HepG2 (cell line): Measurements from ENCODE around the gene CYB561. TPM values are rescaled to one million over a fixed set of nuclear protein-coding genes. Genes with fewer than 3 reads are reported as not detected.

Source experiments
- ARNT ChIP-seq: fragments of 450-650 bp; IDR thresholded peaks from 2 replicates; pipeline ENCODE4 v1.6.1; 2017
- CC2D1A ChIP-seq: sonication (generic); formaldehyde crosslinking; IDR thresholded peaks from 2 replicates; pipeline ENCODE4 v1.8.1; 2023; ENCODE audit warnings: mild to moderate bottlenecking, missing genetic modification reagents
- ETV5 ChIP-seq: IDR thresholded peaks from 2 replicates; pipeline ENCODE4 v1.6.1; 2018; ENCODE audit warnings: missing biosample characterization, missing genetic modification reagents, inconsistent platforms, borderline replicate concordance
- FOXJ3 ChIP-seq: sonication (generic); formaldehyde crosslinking; IDR thresholded peaks from 2 replicates; pipeline ENCODE4 v1.4.0; 2020; ENCODE audit warnings: missing genetic modification reagents, mild to moderate bottlenecking, borderline replicate concordance
- GLI4 ChIP-seq: sonication (generic); formaldehyde crosslinking; IDR thresholded peaks from 2 replicates; pipeline ENCODE4 v1.5.1; 2020; ENCODE audit warnings: missing genetic modification reagents, mild to moderate bottlenecking, moderate library complexity, borderline replicate concordance
- IRF2 ChIP-seq: IDR thresholded peaks from 2 replicates; pipeline ENCODE4 v1.6.1; 2018; ENCODE audit warnings: missing genetic modification reagents, missing compliant biosample characterization
- MAZ ChIP-seq, 2 experiments: sonication (generic) in 1 of 2; formaldehyde crosslinking in 1 of 2; IDR thresholded peaks; 2 replicates each; pipeline versions ENCODE4 v1.5.0 to v1.6.1; 2012 to 2020; ENCODE audit warnings: low read depth in 2 of 2, mild to moderate bottlenecking in 2 of 2, borderline replicate concordance in 1 of 2, improper control_type of control experiment in 1 of 2, low read length in 1 of 2, missing genetic modification reagents in 1 of 2, moderate library complexity in 1 of 2
- PAX8 ChIP-seq: sonication (generic); formaldehyde crosslinking; IDR thresholded peaks from 2 replicates; pipeline ENCODE4 v1.8.0; 2022; ENCODE audit warnings: mild to moderate bottlenecking, missing genetic modification reagents, borderline replicate concordance
- PLRG1 ChIP-seq: fragments of 450-650 bp; conservative IDR thresholded peaks from 2 replicates; pipeline ENCODE4 v1.6.1; 2016
- RFX5 ChIP-seq: IDR thresholded peaks from 2 replicates; pipeline ENCODE4 v1.6.1; 2011; ENCODE audit warnings: low read depth, low read length, improper control_type of control experiment
- SRSF4 ChIP-seq: fragments of 200-400 bp; formaldehyde crosslinking; IDR thresholded peaks from one replicate; pipeline ENCODE4 v1.6.1; 2018; ENCODE audit warnings: mild to moderate bottlenecking, low read depth, low read length, moderate library complexity; ENCODE audit not compliant: poor library complexity, severe bottlenecking
- TBL1XR1 ChIP-seq: fragments of 150-350 bp; IDR thresholded peaks from 2 replicates; pipeline ENCODE4 v1.6.1; 2014; ENCODE audit warnings: borderline replicate concordance, low read length; ENCODE audit not compliant: partially characterized antibody
- TEF ChIP-seq: sonication (generic); formaldehyde crosslinking; IDR thresholded peaks from 2 replicates; pipeline ENCODE4 v1.5.0; 2020; ENCODE audit warnings: missing genetic modification reagents
- ZBTB14 ChIP-seq: sonication (generic); formaldehyde crosslinking; IDR thresholded peaks from 2 replicates; pipeline ENCODE4 v1.4.0; 2020; ENCODE audit warnings: missing genetic modification reagents
- ZNF280D ChIP-seq: sonication (generic); formaldehyde crosslinking; IDR thresholded peaks from 2 replicates; pipeline ENCODE4 v1.5.1; 2020; ENCODE audit warnings: mild to moderate bottlenecking, missing genetic modification reagents
- ZNF550 ChIP-seq: sonication (generic); formaldehyde crosslinking; IDR thresholded peaks from 2 replicates; pipeline ENCODE4 v1.4.0; 2020; ENCODE audit warnings: mild to moderate bottlenecking, missing genetic modification reagents, borderline replicate concordance
- ZNF572 ChIP-seq: sonication (generic); formaldehyde crosslinking; IDR thresholded peaks from 2 replicates; pipeline ENCODE4 v1.5.1; 2020; ENCODE audit warnings: mild to moderate bottlenecking, missing genetic modification reagents
- polyA plus RNA-seq, 8 experiments: library from polyadenylated mRNA; depleted of rRNA in 3 of 8; stranded (reverse) in 7 of 8; unstranded in 1 of 8; fragments of >200 nt; fragmentation: Illumina TruSeq in 4 of 8; extraction: Trizol in 4 of 8; gene quantifications; 2 replicates each; pipeline versions ENCODE4 v1.2.1 to v1.2.3, GENCODE V29; 2011 to 2016; ENCODE audit warnings: low read depth in 4 of 8, missing spikeins in 1 of 8, mixed read lengths in 1 of 8; ENCODE audit not compliant: insufficient read depth in 1 of 8
- total RNA-seq, 5 experiments: library from RNA; depleted of rRNA; stranded (reverse); fragments of >200 nt; fragmentation: Illumina TruSeq; extraction: Trizol; gene quantifications; 2 replicates each; pipeline ENCODE4 v1.2.3, GENCODE V29; 2016; ENCODE audit warnings: low read depth in 1 of 5
- TF ChIP-seq, protein P1 (sequence below): sonication (generic); formaldehyde crosslinking; IDR thresholded peaks from 2 replicates; pipeline ENCODE4 v1.4.0; 2020; ENCODE audit warnings: missing genetic modification reagents, borderline replicate concordance

The CYB561 gene
- total and polyA plus RNA-seq, 2 of the 13 experiments (the other 11 are each of a cell fraction or from before 2014, with no cell fraction given), result 1.5 to 6.7 TPM

GRCh38 chr17:63445954-63446752 lies at the start of gene CYB561 (continued):
- TF ChIP-seq ARNT, result no peak
- TF ChIP-seq CC2D1A (CRISPR knock-in tag), result no peak
- TF ChIP-seq ZNF280D, result no peak
- no peak for TF ChIP-seq GLI4 (CRISPR knock-in tag)
- TF ChIP-seq SRSF4, result no peak
- no peak for TF ChIP-seq ZNF550
- TF ChIP-seq, protein P1, sequence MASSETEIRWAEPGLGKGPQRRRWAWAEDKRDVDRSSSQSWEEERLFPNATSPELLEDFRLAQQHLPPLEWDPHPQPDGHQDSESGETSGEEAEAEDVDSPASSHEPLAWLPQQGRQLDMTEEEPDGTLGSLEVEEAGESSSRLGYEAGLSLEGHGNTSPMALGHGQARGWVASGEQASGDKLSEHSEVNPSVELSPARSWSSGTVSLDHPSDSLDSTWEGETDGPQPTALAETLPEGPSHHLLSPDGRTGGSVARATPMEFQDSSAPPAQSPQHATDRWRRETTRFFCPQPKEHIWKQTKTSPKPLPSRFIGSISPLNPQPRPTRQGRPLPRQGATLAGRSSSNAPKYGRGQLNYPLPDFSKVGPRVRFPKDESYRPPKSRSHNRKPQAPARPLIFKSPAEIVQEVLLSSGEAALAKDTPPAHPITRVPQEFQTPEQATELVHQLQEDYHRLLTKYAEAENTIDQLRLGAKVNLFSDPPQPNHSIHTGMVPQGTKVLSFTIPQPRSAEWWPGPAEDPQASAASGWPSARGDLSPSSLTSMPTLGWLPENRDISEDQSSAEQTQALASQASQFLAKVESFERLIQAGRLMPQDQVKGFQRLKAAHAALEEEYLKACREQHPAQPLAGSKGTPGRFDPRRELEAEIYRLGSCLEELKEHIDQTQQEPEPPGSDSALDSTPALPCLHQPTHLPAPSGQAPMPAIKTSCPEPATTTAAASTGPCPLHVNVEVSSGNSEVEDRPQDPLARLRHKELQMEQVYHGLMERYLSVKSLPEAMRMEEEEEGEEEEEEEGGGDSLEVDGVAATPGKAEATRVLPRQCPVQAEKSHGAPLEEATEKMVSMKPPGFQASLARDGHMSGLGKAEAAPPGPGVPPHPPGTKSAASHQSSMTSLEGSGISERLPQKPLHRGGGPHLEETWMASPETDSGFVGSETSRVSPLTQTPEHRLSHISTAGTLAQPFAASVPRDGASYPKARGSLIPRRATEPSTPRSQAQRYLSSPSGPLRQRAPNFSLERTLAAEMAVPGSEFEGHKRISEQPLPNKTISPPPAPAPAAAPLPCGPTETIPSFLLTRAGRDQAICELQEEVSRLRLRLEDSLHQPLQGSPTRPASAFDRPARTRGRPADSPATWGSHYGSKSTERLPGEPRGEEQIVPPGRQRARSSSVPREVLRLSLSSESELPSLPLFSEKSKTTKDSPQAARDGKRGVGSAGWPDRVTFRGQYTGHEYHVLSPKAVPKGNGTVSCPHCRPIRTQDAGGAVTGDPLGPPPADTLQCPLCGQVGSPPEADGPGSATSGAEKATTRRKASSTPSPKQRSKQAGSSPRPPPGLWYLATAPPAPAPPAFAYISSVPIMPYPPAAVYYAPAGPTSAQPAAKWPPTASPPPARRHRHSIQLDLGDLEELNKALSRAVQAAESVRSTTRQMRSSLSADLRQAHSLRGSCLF (CRISPR knock-in tag), result no peak
- no peak for TF ChIP-seq ETV5 (CRISPR knock-in tag)
- no peak for TF ChIP-seq TBL1XR1
- no peak for TF ChIP-seq MAZ (IDR thresholded peaks at IDR 0.05; ENCODE audit: borderline replicate concordance, low read depth, low read length)
- TF ChIP-seq MAZ (CRISPR knock-in tag; IDR thresholded peaks at IDR 0.05; ENCODE audit: low read depth), result peak; percentile 77; the same call in 1 of the 2 replicates
- TF ChIP-seq RFX5, result no peak
- TF ChIP-seq FOXJ3 (CRISPR knock-in tag), result no peak
- peak; percentile 10; the same call in 1 of the 2 replicates for TF ChIP-seq ZBTB14 (CRISPR knock-in tag)
- no peak for TF ChIP-seq PLRG1
- no peak for TF ChIP-seq IRF2 (CRISPR knock-in tag)
- no peak for TF ChIP-seq ZNF572 (CRISPR knock-in tag)
- TF ChIP-seq PAX8 (CRISPR knock-in tag), result 0 out of 2 replicates have a peak, but pooled peaks have one; percentile 43
- no peak for TF ChIP-seq TEF (CRISPR knock-in tag)
